Skeletal muscle satellite cell (primary cell): ENCODE data around the gene SLITRK6. TPM values are rescaled to one million over a fixed set of nuclear protein-coding genes. Genes with fewer than 3 reads are reported as not detected.

Experiments used
- H3K27me3 ChIP-seq: 2 replicates; pipeline ENCODE4 v1.7.0; 2013; ENCODE audit warnings: low read length; ENCODE audit not compliant: control insufficient read depth, insufficient read depth
- H3K36me3 ChIP-seq: 2 replicates; pipeline ENCODE4 v1.7.0; 2013; ENCODE audit warnings: mild to moderate bottlenecking, control low read depth, low read length; ENCODE audit not compliant: insufficient read depth
- H3K4me1 ChIP-seq: 2 replicates; pipeline ENCODE4 v1.7.0; 2013; ENCODE audit warnings: low read length; ENCODE audit not compliant: control insufficient read depth, insufficient read depth
- H3K4me2 ChIP-seq: 2 replicates; pipeline ENCODE4 v1.7.0; 2013; ENCODE audit warnings: mild to moderate bottlenecking, low read length
- H3K4me3 ChIP-seq: 2 replicates; pipeline ENCODE4 v1.7.0; 2013; ENCODE audit warnings: low read length
- H3K9ac ChIP-seq: 2 replicates; pipeline ENCODE4 v1.7.0; 2013; ENCODE audit warnings: mild to moderate bottlenecking, low read depth, low read length, moderate library complexity
- H3K9me3 ChIP-seq: replicated peaks from 2 replicates; pipeline ENCODE4 v1.7.0; 2013; ENCODE audit warnings: mild to moderate bottlenecking, control low read depth, low read length
- total RNA-seq: library from RNA; depleted of rRNA; stranded (reverse); fragments of >200 nt; gene quantifications from 2 replicates; pipeline ENCODE4 v1.2.3, GENCODE V29; 2012; rRNA removed

SLITRK6 gene, protein sequence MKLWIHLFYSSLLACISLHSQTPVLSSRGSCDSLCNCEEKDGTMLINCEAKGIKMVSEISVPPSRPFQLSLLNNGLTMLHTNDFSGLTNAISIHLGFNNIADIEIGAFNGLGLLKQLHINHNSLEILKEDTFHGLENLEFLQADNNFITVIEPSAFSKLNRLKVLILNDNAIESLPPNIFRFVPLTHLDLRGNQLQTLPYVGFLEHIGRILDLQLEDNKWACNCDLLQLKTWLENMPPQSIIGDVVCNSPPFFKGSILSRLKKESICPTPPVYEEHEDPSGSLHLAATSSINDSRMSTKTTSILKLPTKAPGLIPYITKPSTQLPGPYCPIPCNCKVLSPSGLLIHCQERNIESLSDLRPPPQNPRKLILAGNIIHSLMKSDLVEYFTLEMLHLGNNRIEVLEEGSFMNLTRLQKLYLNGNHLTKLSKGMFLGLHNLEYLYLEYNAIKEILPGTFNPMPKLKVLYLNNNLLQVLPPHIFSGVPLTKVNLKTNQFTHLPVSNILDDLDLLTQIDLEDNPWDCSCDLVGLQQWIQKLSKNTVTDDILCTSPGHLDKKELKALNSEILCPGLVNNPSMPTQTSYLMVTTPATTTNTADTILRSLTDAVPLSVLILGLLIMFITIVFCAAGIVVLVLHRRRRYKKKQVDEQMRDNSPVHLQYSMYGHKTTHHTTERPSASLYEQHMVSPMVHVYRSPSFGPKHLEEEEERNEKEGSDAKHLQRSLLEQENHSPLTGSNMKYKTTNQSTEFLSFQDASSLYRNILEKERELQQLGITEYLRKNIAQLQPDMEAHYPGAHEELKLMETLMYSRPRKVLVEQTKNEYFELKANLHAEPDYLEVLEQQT
- total RNA-seq: not detected in 2 replicates

DNA sequence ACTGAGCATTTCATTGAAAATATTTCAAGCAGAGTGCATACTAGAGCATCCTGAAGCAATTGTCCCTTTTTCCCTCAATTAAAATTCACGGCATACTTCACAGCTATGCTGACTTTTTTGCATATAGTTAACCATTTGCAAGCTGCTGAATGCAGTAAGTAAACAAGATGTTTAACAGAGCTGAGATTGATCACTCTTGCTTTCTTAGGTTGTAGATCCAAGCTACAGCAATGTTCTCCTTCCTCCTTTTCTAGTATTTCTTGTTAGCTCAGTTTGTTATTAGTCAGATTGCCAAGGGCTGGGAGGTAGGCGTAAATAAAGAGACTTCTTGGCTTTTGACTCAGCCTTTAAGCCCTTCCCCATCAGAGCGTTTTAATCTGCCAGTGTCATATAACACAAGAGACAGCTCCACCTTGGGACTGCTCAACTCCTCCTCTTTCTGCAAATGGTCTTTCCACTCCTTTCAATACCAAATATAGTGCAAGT, at the start of gene SLITRK6:
SLITRK6 (minus strand) TSS at position 323 of the 486 bp plus-strand sequence. CDS start 2,911 bp downstream, outside the sequence.
- Histone ChIP-seq H3K4me3 (no peak within 1 kb of the TSS), H3K4me1 (no peaks in the 10 kb centered on the region), H3K27me3 (no peaks in the 10 kb centered on the region), H3K4me2 (no peak within 1 kb of the TSS), H3K9me3 (peaks cover 5% of the 10 kb centered on the region), H3K9ac (no peak within 1 kb of the TSS), H3K36me3 (no peaks in the 10 kb centered on the region)

DNA sequence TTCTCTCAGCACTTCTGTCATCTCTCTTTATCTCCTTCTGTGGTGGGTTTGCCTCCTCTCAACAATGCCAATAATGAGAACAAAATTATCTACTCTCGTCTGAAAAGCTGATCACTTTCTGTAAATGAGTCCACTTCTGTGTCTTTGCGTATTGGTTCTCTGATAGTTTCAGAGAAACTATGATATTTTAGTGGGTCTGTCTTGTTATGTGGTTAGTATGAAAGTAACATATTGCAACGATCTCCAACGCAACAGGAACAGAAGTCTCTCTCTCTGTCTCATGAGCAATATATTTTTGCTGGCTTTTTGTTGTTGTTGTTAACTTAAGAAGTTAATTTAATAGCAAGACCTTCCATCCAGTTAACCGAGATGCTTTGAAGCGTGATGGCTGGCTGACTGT, 47.8 kb upstream of the SLITRK6 start:
- Histone ChIP-seq H3K4me1 (no peaks in the 10 kb centered on the region), H3K9ac (no peak overlapping the region), H3K4me2 (no peak overlapping the region), H3K36me3 (no peaks in the 10 kb centered on the region), H3K27me3 (no peaks in the 10 kb centered on the region), H3K9me3 (no peaks in the 10 kb centered on the region), H3K4me3 (no peak overlapping the region)

DNA sequence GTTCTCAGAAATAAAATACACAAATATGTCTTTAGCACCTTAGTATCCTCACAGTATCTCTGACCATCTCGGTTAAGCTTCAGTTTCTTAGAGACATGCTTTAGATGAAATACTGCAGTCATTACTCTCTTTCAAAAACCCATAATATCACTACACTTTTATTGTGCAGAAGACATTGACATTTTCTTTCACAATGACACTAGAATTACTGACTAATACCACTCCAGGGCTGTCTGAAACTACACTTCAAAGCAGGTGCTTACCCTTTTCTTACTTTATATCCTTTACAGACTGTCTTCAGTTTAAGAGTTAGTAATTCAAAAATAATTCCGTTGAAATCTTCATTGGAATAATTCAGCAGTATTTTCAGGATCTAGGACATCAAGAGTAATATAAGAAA, 42.2 kb upstream of the SLITRK6 start:
- Histone ChIP-seq H3K4me2 (no peak overlapping the region), H3K4me3 (no peak overlapping the region), H3K4me1 (no peaks in the 10 kb centered on the region), H3K27me3 (no peaks in the 10 kb centered on the region), H3K9ac (no peak overlapping the region), H3K9me3 (no peaks in the 10 kb centered on the region), H3K36me3 (no peaks in the 10 kb centered on the region)

DNA sequence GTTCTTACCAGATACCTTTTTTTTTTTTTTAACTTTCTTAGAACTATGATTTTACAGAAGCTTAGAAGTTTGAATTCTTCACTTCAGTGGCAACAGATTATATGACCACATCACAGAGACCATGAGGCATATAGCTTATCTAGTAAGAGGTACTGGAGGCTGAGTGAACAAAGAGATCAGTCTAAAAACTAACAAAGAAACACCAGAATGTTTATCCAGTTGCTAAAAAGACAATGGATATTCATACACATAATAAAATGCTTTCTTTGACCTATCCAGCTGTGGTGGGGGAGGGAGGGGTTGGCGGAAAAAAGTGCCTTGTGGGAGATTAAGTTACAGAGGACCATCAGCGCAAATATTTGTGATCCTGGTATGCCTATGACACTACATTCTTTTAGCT, 34.7 kb upstream of the SLITRK6 start:
- Histone ChIP-seq H3K9ac (no peak overlapping the region), H3K4me1 (no peaks in the 10 kb centered on the region), H3K4me3 (no peak overlapping the region), H3K9me3 (no peaks in the 10 kb centered on the region), H3K4me2 (no peak overlapping the region), H3K27me3 (no peaks in the 10 kb centered on the region), H3K36me3 (no peaks in the 10 kb centered on the region)

DNA sequence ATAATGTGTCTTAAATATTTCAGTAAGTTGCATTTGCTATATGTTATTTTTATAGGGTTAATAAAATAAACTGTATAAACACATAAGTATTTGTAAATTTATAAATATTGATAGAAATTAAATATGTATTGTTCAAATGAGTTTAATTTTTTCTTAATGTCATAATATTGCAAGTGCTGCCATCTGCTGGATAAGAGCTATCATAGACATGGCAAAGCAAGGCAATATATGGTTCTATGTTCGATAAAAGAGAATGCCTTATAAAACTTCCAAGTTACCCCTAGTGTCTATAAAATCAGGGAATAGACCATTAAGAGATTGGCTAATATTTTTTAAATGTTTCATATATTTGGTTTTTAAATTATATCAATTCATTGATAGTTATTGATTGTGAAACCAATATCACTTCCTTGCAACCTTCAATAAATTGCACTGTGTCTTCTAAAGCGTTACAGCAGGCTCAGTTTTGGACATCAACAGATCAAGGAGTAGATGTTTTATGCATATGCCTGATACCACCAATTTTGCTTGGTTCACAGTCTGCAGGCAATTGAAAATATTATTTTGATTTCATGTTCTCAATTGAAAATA, 29.0 kb upstream of the SLITRK6 start:
- Histone ChIP-seq H3K4me3 (no peak overlapping the region), H3K9me3 (peaks cover 2% of the 10 kb centered on the region), H3K4me2 (no peak overlapping the region), H3K36me3 (no peaks in the 10 kb centered on the region), H3K27me3 (no peaks in the 10 kb centered on the region), H3K4me1 (no peaks in the 10 kb centered on the region), H3K9ac (no peak overlapping the region)

DNA sequence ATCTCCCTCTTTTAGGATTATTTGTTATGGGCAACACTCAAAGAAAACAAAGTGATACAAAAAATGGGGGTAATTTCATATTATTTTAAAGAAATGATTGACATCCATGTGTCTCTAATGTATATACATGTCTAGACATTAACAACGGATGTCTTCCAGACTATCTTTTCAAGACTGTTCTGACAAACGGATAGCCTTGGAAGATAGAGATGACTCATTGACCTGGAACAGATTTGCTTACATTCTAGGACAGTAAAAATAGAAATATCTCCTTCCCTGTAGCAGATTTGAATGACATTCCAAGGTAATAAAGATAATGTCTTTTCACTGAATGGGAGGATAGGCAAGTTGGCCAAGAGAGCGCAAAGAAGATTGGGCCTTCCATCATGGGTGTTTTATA, 26.2 kb upstream of the SLITRK6 start:
- no peak overlapping the region for H3K9ac ChIP-seq
- no peak overlapping the region for H3K4me2 ChIP-seq
- H3K4me1 ChIP-seq: no peaks in the 10 kb centered on the region
- H3K36me3 ChIP-seq: no peaks in the 10 kb centered on the region
- H3K9me3 ChIP-seq: peaks cover 2% of the 10 kb centered on the region
- H3K4me3 ChIP-seq: no peak overlapping the region
- no peaks in the 10 kb centered on the region for H3K27me3 ChIP-seq

DNA sequence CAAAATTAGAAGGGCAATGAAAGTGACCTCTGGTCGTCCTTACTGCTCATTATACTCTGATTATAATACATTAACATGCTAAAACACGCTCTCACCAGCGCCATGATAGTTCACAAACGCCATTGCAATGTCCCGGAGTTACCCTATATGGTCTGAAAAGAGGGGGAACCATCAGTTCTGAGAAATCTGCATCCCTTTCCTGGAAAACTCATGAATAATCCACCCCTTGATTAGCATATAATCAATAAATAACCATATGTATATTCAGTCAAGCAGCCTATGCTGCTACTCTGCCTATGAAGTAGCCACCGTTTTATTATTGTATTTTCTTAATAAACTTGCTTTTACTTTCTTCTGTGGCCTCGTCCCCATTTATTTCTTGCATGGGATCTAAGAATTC, 24.6 kb upstream of the SLITRK6 start:
- Histone ChIP-seq H3K9me3 (peaks cover 2% of the 10 kb centered on the region), H3K4me1 (no peaks in the 10 kb centered on the region), H3K4me3 (no peak overlapping the region), H3K27me3 (no peaks in the 10 kb centered on the region), H3K4me2 (no peak overlapping the region), H3K9ac (no peak overlapping the region), H3K36me3 (no peaks in the 10 kb centered on the region)

DNA sequence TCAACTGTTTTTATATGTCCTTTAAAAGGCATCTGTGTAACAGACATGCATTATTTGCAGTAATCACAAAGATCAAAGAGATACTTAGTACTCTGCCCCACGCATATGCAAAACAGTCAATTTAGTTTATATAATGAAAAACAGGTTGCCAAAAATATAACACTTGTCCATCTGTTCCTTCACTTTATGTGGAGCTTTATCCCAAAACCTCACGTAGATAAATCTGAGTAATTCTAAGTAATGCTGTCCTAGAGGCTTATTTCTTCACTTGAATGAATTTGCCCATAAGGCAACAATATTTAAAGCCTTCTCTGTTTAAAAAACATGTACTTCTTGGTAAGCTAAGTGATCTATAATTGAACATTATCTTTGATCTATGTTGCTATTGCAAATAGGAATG, 20.3 kb upstream of the SLITRK6 start:
- Histone ChIP-seq H3K9me3 (peaks cover 2% of the 10 kb centered on the region), H3K9ac (no peak overlapping the region), H3K4me2 (no peak overlapping the region), H3K36me3 (no peaks in the 10 kb centered on the region), H3K4me1 (no peaks in the 10 kb centered on the region), H3K27me3 (no peaks in the 10 kb centered on the region), H3K4me3 (no peak overlapping the region)

DNA sequence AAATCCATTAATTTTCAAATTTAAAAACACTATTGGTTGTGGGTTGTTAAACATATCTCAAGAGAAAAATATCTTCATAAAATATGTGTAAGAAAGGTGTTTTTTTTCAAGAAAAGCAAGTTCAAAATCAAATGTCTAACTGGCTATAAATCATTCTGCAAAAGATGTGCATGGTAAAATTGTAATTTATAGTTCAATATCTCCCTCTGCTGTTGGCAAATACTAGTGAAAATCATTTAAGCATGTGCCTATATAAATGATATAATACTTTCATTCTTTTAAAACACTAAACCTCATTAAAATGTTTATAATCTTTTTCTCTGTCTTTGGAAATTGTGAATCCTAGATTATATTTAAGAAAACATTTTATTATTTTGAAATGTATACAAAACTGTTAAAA, 17.2 kb upstream of the SLITRK6 start:
- Histone ChIP-seq H3K4me3 (no peak overlapping the region), H3K9ac (no peak overlapping the region), H3K9me3 (no peaks in the 10 kb centered on the region), H3K4me2 (no peak overlapping the region), H3K27me3 (no peaks in the 10 kb centered on the region), H3K4me1 (no peaks in the 10 kb centered on the region), H3K36me3 (no peaks in the 10 kb centered on the region)

DNA sequence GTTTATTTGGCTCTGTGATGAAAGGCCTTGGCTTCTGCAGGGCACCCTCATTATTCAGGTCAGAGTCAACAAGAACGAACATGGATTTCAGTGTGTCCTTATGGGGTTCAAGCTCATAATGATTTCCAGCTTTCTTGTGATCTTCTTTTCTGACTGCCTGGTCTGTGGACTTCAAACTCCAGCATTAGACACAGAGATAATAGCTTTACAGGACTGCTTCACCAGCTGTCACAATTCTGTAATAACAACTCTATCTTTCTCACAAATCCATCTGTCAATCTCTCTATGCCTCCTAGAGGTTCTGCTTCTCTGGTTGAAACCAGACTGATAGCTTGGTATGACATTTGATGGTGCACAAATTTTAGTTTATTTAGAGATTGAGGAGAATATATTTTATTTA, 13.1 kb upstream of the SLITRK6 start:
- H3K27me3 ChIP-seq: no peaks in the 10 kb centered on the region
- H3K9ac ChIP-seq: no peak overlapping the region
- no peaks in the 10 kb centered on the region for H3K9me3 ChIP-seq
- H3K36me3 ChIP-seq: no peaks in the 10 kb centered on the region
- H3K4me3 ChIP-seq: no peak overlapping the region
- H3K4me2 ChIP-seq: no peak overlapping the region
- H3K4me1 ChIP-seq: no peaks in the 10 kb centered on the region

DNA sequence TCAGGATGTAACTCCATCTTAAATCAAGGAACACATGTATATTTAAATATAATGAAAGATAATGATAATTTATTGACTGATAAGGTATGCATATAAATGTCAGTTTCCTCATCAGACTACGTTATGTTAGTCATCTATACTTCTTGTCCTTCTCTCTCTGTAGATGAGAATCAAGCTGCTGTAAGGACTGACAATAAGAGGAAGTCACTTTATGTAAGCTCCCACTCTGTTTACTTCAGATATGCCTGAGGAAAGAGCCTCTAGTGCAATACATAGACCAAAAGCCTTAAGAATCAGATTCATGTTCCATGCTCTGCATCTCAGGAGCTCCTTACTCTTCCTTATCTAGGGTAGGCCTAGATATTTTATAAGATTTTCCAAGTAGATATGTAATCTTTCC, 9.6 kb upstream of the SLITRK6 start:
- H3K4me3 ChIP-seq: no peak overlapping the region
- H3K9ac ChIP-seq: no peak overlapping the region
- H3K4me1 ChIP-seq: no peaks in the 10 kb centered on the region
- no peaks in the 10 kb centered on the region for H3K27me3 ChIP-seq
- no peak overlapping the region for H3K4me2 ChIP-seq
- no peaks in the 10 kb centered on the region for H3K9me3 ChIP-seq
- no peaks in the 10 kb centered on the region for H3K36me3 ChIP-seq
